ENCODE data around the gene CD320. TPM values are rescaled to one million over a fixed set of nuclear protein-coding genes. Genes with fewer than 3 reads are reported as not detected.
"Not testable (repeated sequence)": the region's sequence is repeated elsewhere in the genome, so short reads cannot be mapped to it uniquely, and the experiment has no call there.

Gene CD320
- polyA plus RNA-seq, 1 donor (not counting 4 experiments of a cell fraction or from before 2014, with no cell fraction given) = 14.1 TPM

GRCh38 chr19:8342316-8342683, 34.1 kb upstream of the CD320 start:
- Histone ChIP-seq H3K79me2 (ENCODE audit: control insufficient read depth, insufficient read depth, low read length) (no peaks in the 10 kb centered on the region), H3K4me2 (ENCODE audit: control insufficient read depth, extremely low read depth, insufficient read depth, low read depth, low read length) (no peak overlapping the region), H3K4me1 (ENCODE audit: control insufficient read depth, extremely low read depth, insufficient read depth, low read length) (no peaks in the 10 kb centered on the region), H3K36me3 (ENCODE audit: control insufficient read depth in 2 of 2, extremely low read depth in 1 of 2, insufficient read depth in 2 of 2, low read length in 2 of 2) (no peaks in the 10 kb centered on the region), H4K20me1 (ENCODE audit: control insufficient read depth, extremely low read depth, insufficient read depth, low read length) (no peaks in the 10 kb centered on the region), H3K4me3 (ENCODE audit: control insufficient read depth in 2 of 3, extremely low read depth in 1 of 3, insufficient read depth in 2 of 3, low read depth in 1 of 3, low read length in 3 of 3) (no peak overlapping the region), H3K9ac (ENCODE audit: control insufficient read depth, extremely low read depth, insufficient read depth, low read length) (no peak overlapping the region), H3K9me3 (ENCODE audit: control insufficient read depth, low read depth, low read length) (no peaks in the 10 kb centered on the region), H3K27me3 (ENCODE audit: control insufficient read depth, extremely low read depth, insufficient read depth, low read length) (peaks cover 8% of the 10 kb centered on the region), H3K27ac (ENCODE audit: control insufficient read depth, insufficient read depth, low read length) (no peak overlapping the region), H2AFZ (ENCODE audit: control insufficient read depth, low read length) (no peak overlapping the region), H3K9me1 (ENCODE audit: control insufficient read depth, extremely low read depth, insufficient read depth, low read length) (no peaks in the 10 kb centered on the region)
- no peak for TF ChIP-seq EZH2 (IDR thresholded peaks at IDR 0.05; ENCODE audit: low read length)
- TF ChIP-seq CTCF (optimal IDR thresholded peaks at IDR 0.05 in 1 of 3, IDR thresholded peaks at IDR 0.05 in 1 of 3, conservative IDR thresholded peaks at IDR 0.05 in 1 of 3; ENCODE audit: extremely low read depth in 1 of 3, insufficient read depth in 2 of 3, low read length in 3 of 3) = no peak
- DNase-seq (ENCODE audit: low read depth, low spot score) (no peak), FAIRE-seq (no peak)
- dilution Hi-C loops (cut with MboI; ENCODE audit: extremely low pct_ligation_motif_present, low sequenced_read_pairs) = no loop called here

DNA sequence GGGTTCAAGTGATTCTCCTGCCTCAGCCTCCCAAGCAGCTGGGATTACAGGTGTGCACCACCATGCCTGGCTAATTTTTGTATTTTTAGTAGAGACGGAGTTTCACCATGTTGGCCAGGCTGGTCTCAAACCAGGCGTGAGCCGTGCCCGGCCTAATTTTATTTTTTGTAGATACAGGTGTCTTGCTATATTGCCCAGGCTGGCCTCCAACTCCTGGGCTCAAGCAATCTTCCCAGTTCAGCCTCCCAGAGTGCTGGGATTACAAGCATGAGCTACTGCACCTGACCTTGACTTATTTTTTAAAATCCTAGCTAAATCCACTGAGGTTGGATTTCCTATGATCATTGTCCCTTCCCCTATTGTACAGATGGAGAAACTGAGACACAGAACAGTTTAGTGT, 33.3 kb upstream of the CD320 start:
- H3K4me2 ChIP-seq (ENCODE audit: control insufficient read depth, extremely low read depth, insufficient read depth, low read depth, low read length); H3K36me3 ChIP-seq (ENCODE audit: control insufficient read depth in 2 of 2, extremely low read depth in 1 of 2, insufficient read depth in 2 of 2, low read length in 2 of 2); H2AFZ ChIP-seq (ENCODE audit: control insufficient read depth, low read length); H3K4me1 ChIP-seq (ENCODE audit: control insufficient read depth, extremely low read depth, insufficient read depth, low read length); H4K20me1 ChIP-seq (ENCODE audit: control insufficient read depth, extremely low read depth, insufficient read depth, low read length); H3K27me3 ChIP-seq (ENCODE audit: control insufficient read depth, extremely low read depth, insufficient read depth, low read length); H3K27ac ChIP-seq (ENCODE audit: control insufficient read depth, insufficient read depth, low read length); H3K4me3 ChIP-seq (ENCODE audit: control insufficient read depth in 2 of 3, extremely low read depth in 1 of 3, insufficient read depth in 2 of 3, low read depth in 1 of 3, low read length in 3 of 3); H3K9me3 ChIP-seq (ENCODE audit: control insufficient read depth, low read depth, low read length); H3K9ac ChIP-seq (ENCODE audit: control insufficient read depth, extremely low read depth, insufficient read depth, low read length); DNase-seq (ENCODE audit: low read depth, low spot score); dilution Hi-C loops (cut with MboI; ENCODE audit: extremely low pct_ligation_motif_present, low sequenced_read_pairs); FAIRE-seq; H3K79me2 ChIP-seq (ENCODE audit: control insufficient read depth, insufficient read depth, low read length); H3K9me1 ChIP-seq (ENCODE audit: control insufficient read depth, extremely low read depth, insufficient read depth, low read length): not testable (repeated sequence)

DNA sequence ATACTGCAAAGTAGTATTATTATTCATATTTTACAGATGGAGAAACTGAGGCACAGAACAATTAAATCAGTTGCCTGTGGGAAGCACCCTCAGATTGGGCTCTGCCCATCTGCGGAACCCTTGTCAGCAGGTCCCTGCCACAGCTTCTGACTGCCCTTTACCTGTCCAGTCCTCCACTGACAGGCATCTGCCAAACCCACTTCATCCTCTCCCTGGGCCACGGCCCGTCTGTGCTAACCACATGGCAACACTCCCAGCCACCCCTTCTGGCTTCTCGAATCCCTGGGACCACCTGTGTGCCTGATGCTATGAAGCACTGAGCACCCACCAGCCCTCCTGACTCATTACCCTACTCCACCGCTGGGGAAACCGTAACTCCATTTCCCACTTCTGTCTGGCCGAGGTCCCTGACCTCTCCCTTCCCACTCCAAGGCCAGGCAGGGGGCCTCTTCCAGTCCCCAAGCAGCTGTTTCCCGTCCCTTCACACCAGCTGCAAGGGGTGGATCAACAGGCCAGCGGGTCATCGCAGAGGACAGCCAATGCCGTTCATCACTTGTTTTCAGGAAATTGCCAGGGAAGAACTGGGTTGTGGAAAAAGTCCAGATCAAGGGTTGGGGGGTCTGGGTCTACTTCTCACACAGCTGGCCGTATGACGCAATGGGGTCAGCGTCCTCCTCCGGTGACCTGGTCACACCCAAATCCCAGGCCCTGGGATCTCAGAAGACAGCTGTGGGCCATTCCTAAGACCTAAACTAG, 32.4 kb upstream of the CD320 start:
- DNase-seq (ENCODE audit: low read depth, low spot score) (no peak), FAIRE-seq (no peak)
- Histone ChIP-seq H4K20me1 (ENCODE audit: control insufficient read depth, extremely low read depth, insufficient read depth, low read length) (no peaks in the 10 kb centered on the region), H2AFZ (ENCODE audit: control insufficient read depth, low read length) (no peak overlapping the region), H3K36me3 (ENCODE audit: control insufficient read depth in 2 of 2, extremely low read depth in 1 of 2, insufficient read depth in 2 of 2, low read length in 2 of 2) (no peaks in the 10 kb centered on the region), H3K4me3 (ENCODE audit: control insufficient read depth in 2 of 3, extremely low read depth in 1 of 3, insufficient read depth in 2 of 3, low read depth in 1 of 3, low read length in 3 of 3) (no peak overlapping the region), H3K9me3 (ENCODE audit: control insufficient read depth, low read depth, low read length) (no peaks in the 10 kb centered on the region), H3K9me1 (ENCODE audit: control insufficient read depth, extremely low read depth, insufficient read depth, low read length) (no peaks in the 10 kb centered on the region), H3K4me2 (ENCODE audit: control insufficient read depth, extremely low read depth, insufficient read depth, low read depth, low read length) (no peak overlapping the region), H3K4me1 (ENCODE audit: control insufficient read depth, extremely low read depth, insufficient read depth, low read length) (no peaks in the 10 kb centered on the region), H3K27me3 (ENCODE audit: control insufficient read depth, extremely low read depth, insufficient read depth, low read length) (peaks cover 8% of the 10 kb centered on the region), H3K27ac (ENCODE audit: control insufficient read depth, insufficient read depth, low read length) (no peak overlapping the region), H3K9ac (ENCODE audit: control insufficient read depth, extremely low read depth, insufficient read depth, low read length) (no peak overlapping the region), H3K79me2 (ENCODE audit: control insufficient read depth, insufficient read depth, low read length) (no peaks in the 10 kb centered on the region)
- TF ChIP-seq CTCF (optimal IDR thresholded peaks at IDR 0.05 in 1 of 3, IDR thresholded peaks at IDR 0.05 in 1 of 3, conservative IDR thresholded peaks at IDR 0.05 in 1 of 3; ENCODE audit: extremely low read depth in 1 of 3, insufficient read depth in 2 of 3, low read length in 3 of 3) = no peak
- TF ChIP-seq EZH2 (IDR thresholded peaks at IDR 0.05; ENCODE audit: low read length) = no peak
- dilution Hi-C loops (cut with MboI; ENCODE audit: extremely low pct_ligation_motif_present, low sequenced_read_pairs) = no loop called here

Data from keratinocyte (primary cell).